HG02678 (cell line): ENCODE results near the gene PAPSS1.
"Not testable (repeated sequence)": the region's sequence is repeated elsewhere in the genome, so short reads cannot be mapped to it uniquely, and the experiment has no call there.

ENCODE experiments used
- ATAC-seq: cut with Tn5 transposase; IDR thresholded peaks from one replicate; pipeline ENCODE4 v1.9.1; 2021; ENCODE audit warnings: mild to moderate bottlenecking, moderate library complexity; ENCODE audit not compliant: unreplicated experiment

PAPSS1 gene

DNA sequence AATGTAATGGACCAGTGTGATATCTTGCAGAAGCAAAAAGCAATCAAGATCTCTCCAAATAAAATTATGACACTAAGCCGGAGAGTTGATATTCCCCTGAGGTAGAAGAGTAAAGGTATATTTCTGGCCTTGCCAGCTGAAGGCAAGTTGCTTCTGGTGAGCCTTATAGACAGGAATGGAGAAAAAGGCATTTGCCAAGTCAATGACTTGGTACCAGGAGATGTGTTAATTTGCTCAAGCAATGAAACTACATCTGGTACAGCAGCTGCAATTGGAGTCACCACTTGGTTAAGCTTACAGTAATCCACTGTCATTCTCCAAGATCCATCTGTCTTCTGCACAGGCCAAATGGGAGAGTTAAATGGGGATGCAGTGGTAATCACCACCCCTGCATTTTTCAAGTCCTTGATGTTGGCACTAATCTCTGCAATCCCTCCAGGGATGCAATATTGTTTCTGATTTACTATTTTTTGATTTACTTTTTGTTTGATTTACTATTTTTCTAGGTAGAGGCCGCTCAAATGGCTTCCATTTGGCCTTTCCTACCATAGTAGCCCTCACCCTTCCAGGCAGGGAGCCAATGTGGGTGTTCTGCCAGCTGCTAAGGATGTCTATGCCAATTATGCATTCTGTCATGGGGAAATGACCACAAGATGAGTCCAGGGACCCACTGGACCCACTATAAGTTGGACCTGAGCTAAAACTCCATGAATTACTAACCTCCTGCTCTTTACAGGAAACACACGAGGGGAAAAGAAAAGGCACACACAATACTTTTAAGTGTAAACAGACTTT lies 6.3 kb upstream of the PAPSS1 start:
- ATAC-seq = not testable (repeated sequence)

DNA sequence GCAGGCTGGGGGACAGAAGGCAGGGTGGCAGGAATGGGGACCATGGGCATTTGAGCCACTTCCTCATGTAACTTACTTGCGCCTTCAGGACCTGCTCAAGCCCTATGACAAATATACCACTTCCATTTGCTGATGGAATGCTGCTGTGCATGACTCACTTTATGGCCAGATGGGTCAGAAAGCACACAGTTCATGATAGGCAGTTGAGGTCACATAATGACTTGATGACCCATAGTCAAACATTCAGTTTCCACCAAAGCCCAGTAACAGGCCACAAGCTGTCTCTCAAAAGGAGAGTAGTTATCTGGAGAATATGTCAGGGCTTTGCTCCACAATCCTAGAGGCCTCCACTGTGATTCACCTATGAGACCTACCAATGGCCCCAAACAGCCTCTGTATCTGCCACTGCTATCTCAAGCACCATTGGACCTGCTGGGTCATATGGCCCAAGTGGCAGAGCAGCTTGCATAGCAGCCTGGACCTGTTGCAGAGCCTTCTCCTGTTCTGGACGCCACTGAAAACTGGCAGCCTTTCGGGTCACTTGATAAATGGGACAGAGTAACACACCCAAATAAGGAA lies 5.3 kb upstream of the PAPSS1 start:
- ATAC-seq = no peak

DNA sequence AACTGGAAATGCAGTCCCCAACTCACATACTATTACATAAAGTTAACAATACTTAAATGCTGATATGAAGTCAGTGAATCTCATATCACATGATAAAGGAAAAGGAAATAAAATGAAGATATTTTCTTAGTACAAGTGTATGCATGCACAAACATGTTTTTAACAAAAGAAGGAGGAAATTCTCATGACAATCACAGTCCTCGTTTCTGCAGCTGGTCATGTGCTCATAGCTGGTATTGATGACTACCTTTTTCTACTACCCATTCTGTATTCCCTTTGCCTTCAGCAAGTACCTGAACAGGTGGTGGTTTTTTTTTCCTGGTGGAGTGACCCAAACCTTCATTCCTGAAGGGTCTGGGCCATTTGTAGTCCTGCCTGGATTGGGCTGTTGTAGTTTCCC lies 3.3 kb upstream of the PAPSS1 start:
- not testable (repeated sequence) for ATAC-seq

DNA sequence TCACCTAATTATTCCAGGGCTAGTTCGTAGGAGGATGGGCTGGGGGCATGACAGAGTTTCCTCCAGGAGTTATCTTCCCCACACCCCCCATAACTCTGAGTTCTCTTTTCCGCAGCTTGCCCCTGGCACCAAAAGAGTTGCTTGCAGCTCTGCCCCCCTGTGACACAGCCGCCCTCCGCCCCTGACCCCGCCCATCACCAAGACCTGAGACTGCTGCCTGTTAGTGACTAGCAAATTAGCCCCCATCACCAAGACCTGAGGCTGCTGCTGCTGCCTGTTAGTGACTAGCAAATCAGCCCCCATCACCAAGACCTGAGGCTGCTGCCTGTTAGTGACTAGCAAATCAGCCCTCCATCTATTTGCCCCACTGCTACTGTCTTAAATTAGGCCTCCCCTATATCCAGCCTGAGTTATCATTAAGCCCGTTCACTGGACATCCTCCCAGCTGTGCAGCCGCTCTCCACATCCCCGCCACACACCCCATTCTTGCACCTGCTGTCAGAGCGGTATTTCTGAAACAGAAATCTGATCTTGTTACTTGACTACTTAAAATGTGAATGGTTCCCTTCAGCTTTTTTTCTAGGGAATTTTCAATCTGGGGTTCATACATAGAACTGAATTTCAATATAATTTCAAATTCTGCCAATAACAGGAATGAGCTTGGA lies 1.5 kb upstream of the PAPSS1 start:
- no peak for ATAC-seq

DNA sequence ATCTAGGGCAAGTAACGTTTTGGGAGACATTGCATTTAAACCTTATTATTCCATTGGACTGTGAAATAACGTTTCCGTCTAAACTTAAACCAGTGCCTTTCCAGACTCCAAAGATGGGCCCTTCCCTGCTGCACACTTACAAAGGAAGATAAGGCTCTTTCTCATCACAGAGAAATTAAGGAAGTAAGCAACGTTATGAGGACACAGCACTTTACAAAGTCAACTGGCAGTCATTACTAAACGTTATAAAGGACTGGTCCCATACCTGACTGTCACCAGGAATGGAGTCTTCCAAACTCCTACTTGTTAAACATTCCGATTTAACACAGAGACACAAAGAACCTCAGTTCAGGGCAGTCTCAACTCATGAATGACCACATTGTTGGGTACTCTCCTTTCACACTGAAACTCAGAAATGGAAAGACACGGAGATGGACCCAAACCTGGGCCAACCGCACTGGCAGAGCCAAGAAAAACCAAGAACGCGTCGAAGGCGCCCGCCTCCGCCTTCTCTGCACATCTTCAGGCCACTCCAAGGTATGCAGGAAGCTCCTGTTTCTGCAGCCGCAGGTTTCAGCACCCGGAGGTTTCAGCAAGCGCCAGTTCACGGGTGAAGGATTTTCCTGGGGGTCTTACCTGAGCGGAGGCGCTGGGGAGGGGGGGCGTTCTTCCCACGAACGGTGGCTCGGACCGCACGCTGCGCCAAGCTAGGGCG lies 670 bp downstream of the PAPSS1 start:
- ATAC-seq = peak; percentile 4

DNA sequence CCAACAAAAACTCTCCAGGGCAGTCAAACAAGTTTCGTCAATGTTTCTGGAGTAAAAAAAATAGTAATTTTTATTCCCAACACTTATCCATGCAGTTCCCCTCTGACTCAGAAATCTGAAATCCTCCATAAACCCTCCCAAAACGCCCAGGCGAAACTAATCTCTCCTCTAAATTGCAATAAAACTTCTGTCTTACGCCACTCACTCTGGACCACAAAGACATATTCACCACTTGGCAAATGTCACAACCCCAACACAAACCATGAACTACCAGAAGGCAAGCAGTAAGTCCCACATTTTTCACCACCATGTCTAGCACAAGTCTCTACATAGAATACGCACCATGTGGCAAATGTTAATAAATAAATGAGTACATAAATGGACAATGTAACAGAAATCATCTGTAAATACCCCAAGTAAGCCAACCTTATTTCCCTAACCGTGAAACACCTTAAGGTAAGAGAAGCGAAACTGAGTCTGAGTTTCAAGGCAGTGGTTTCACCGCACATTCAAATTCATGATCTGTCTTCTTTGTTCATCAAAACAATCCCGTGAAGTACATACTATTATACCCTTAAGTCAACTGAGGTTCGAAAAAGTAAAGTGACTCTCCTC lies 1.6 kb downstream of the PAPSS1 start:
- peak; percentile 29 for ATAC-seq

DNA sequence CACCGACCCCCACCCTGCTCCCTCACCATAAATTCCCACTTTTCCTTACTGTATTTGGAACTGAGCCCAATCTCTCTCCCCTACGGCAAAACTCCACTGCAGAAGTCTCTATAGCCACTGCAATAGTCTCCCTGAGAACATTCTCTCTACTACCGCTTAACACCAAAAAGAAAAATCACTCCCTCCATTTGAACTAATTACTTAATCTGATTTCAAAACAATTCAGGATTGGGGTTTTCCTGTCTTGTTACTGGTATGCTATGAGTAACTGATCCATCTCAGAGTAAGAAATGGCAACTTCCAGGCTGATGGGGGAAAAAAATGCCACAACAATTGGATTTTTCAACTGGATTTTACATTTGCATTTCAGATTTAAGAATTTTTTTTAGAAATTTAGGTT lies 5.8 kb downstream of the PAPSS1 start:
- no peak for ATAC-seq

DNA sequence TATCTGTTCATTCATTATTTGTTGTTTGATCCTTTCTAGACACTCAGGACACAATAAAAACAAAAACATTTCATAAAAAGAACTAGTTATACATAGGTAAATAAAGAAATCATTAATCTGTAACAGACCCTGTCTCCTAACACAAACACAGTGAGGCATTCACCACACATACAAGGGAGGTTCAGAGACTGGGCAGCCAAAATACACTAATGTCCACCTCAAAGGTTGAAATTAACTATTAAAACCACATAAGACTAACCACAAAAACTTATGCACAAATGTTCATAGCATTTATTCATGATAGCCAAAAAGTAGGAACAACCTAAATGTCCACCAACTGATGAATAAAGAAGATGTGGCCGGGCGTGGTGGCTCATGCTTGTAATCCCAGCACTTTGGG lies 7.8 kb downstream of the PAPSS1 start:
- no peak for ATAC-seq

DNA sequence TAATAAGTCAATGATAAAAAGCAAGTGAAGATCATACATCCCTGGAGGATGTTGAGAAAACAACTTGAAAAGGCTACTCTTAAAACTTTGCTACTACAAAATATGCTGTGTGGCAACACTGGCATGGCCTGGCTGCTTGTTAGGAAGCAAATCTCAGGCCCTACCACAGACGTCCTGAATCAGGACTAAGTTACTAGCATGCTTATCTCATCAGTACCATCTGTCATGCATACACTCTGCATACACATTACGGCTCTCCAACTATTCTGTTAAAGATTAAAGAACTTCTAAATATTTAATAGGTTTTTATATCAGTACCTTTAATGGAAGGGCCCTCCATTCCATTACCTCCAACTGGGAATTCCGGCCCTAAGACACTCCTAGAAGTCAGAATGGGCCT lies 8.2 kb downstream of the PAPSS1 start:
- ATAC-seq = no peak

DNA sequence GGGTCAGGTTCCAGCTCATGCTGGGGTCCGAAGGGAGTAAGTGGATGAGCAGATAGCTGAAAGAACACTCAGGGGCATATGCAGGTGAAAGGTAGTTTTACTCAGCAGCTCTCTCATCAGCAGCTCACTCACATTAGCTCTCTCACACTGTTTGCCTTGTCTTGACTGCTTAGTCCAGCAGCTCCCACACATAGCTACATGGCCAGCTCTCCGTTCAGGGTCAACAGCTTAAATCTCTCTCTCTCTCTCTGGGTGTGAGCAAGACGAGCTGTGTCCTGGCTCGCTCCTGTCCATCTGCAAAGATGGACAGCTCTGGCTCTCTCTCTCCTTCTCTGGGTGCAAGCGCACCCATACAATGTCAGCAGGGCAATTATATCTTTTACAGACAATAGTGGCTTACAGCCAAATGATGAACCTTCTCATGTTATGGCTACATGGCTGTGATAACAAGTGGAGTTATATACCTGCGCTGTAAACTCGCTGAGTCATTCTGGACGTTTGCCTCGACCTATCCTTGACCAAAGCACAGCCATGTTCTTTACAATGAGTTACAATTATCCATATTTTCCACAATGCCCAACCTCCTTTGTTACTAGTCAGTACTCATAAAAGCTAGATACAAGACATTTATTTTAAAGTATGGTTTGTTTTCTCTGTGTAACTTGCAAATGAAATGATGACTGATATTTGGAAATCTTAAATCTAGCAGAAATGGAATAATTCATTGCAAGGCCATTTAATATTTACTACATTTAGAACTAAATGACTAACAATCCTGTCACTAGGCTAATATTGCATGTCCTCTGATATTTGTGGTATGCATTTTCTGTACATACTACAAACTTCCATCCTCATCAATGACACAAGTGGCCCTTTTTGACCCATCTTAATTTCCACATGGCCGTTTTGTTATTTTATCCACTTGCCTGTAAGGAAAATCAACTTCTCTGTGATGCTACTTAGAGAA lies 9.3 kb downstream of the PAPSS1 start:
- no peak for ATAC-seq

DNA sequence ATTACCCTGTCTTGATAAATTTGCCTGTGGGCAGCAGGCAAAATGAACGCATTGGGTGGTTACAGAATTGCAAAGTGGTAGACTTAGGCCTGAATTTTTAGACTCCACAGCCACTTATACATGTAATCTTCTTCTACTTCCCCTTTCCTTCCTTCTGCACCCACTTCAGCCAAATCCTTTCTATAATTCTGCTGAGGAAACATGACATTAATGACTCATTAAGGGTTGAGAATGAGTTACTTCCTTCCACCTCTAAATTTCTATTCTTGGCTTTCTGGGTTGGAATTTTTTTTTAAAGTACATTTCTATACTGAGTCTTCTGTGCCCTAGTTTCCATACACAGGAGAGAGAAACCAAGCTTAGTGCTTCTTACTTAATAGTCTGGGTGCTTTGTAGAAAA lies 10.1 kb downstream of the PAPSS1 start:
- ATAC-seq = peak; percentile 58

DNA sequence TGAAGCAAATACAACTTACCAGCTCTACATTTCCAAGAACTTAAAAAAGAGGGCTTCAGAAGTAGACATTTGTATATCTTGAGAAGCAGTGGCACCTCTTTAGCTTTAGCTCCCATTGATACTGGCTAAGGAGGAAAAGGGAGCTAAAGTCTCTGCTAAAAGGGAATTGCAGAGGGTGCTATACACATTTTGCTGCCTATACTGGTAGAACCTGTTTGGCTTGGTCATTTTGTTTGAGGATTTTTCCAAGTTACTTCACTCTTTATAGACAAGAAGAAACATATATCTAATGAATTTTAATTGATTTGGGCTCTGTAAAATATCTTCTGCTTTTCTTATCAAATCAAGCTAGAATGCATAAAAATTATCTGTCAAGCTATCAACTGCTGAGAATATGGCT lies 11.8 kb downstream of the PAPSS1 start:
- ATAC-seq = no peak

DNA sequence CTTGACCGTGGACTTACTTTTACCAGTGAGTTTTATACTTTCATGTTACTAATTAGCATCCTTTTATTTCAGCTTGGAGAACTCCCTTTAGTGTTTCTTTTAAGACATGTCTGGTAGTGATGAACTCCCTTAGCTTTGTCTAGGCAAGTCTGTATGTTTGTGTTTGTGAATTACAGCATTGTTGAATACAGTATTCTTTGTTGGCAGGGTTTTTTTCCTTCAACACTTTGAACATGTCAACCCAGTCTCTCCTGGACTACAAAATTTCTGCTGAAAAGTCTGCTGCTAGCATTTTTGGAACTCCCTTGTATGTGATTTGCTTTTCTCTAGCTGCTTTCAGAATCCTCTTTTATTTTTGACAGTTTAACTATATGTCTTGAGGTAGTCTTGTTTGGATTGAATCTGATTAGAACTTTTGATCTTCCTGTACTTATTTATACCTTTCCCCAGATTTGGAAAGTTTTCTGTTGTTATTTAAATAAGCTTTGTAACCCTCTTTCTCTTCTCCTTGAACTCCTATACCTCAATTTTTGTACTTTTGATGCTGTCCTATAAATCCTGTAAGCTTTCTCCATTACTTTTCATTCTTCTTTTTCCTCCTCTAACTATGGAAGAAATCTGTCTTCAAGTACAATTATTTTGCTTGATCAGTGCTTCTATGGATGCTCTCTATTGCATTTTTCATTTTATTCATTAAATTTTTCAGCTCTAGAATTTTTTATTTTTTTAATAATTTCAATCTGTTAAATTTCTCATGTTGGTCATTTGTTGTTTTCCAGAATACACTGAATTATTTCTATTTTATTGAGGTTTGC lies 14.1 kb downstream of the PAPSS1 start:
- no peak for ATAC-seq

DNA sequence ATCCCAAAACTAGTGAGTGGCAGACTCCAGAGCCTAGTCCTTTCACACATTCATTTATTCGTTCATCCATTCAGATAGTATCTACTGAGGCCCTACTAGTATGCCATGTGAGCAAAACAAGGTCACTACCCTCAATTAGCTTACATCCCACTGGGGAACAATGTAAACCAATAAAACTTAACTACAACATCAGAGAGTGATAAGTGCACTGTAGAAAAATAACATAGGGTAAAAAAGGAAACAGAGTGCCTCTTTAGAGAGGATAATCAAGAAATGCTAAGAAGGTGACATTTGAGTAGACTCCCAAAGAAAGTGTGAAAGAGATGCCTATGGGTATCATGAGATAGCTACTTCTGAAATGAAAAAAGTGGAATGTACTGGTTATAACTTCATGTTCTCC lies 18.5 kb downstream of the PAPSS1 start:
- no peak for ATAC-seq

DNA sequence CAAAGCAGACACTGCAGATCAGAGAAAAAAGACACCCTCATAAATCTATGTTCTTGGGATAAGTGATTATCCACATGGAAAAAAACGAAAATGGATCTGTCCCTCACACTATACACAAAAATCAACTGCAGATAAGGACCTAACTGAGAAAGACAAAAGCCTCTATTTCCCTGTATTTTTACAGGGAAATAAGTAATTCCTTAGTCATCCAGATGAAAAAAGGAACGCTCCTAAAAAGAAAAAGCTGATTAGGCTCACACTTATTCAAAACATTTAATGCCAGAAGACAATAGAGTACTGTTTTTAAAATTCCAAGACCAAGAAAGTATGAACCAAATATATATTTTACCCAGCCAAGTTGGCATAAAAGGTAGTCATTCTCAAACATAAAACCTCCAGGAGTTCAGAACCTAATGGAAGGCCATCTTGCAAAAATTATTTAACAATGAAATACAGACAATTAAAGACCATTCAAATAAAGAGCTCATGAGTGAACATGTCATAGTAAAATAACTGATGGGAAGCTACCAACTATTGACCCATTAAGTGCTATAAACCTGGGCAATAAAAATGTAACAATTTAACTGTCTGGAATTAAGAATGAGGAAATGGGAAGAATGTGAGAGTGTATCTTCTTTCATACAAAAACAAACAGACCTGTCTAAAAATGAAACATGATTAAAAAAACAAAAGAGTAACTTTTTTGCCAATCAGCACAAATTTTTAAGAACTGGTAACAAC lies 20.4 kb downstream of the PAPSS1 start:
- ATAC-seq = no peak

DNA sequence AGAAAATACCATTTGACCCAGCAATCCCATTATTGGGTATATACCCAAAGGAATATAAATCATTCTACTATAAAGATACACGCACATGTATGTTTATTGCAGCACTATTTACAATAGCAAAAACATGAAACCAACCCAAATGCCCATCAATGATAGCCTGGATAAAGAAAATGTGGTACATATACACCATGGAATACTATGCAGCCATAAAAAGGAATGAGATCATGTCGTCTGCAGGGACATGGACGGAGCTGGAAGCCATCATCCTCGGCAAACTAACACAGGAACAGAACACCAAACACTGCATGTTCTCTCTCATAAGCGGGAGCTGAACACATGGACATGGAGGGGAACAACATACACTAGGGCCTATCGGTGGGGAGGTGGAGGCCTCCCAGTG lies 23.8 kb downstream of the PAPSS1 start:
- not testable (repeated sequence) for ATAC-seq

DNA sequence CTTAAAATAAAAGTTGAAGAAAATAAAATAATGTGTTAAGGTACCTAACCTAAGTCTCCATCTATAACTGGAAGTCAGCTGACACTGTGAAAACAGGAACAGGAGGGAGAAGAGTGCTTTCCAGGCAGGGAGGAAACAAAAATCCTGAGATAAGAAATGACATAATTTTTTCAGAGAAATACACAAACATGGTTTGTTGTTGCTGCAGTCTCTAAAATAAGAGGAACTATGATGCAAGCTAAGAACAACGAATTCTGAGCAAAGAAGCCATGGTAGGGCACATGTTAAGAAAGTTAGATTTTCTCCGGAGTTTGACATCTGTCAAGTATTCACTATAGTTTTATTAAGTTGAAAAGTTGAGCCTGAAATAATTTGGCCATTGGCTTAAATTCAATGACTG lies 26.9 kb downstream of the PAPSS1 start:
- no peak for ATAC-seq

DNA sequence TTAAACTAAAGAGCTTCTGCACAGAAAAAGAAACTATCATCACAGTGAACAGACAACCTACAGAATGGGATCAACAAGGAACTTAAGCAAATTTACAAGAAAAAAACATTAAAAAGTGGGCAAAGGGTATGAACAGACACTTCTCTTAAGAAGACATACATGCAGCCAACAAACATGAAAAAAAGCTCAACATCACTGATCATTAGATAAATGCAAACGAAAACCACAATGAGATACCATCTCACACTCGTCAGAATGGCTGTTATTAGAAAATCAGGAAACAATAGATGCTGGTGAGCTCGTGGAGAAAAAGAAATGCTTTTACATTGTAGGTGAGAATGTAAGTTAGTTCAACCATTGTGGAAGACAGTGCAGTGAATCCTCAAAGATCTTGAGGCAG lies 27.8 kb downstream of the PAPSS1 start:
- no peak for ATAC-seq
